Fibroblast of skin of scalp (primary cell): ENCODE measurements around the gene BRPF3.

Experiments
- DNase-seq: peaks from one replicate; pipeline ENCODE4 v3.0.0-alpha.2; 2013

BRPF3 gene

GRCh38 chr6:36269834-36270705, 73.5 kb downstream of the BRPF3 start, which contains the start of gene PNPLA1:
Gene PNPLA1 (plus strand): TSS chr6:36270060. CDS start chr6:36270460, 400 bp downstream.
- DNase-seq, result no peak

- no peak for DNase-seq
These were observed 75.7 kb downstream of the BRPF3 start for GRCh38 chr6:36272234-36272633.

GRCh38 chr6:36273067-36273466, 76.5 kb downstream of the BRPF3 start:
- DNase-seq, result no peak

GRCh38 chr6:36273802-36274514, 77.4 kb downstream of the BRPF3 start:
- no peak for DNase-seq

GRCh38 chr6:36276581-36277536, 80.3 kb downstream of the BRPF3 start:
- DNase-seq, result no peak

- DNase-seq, result no peak
These were observed 81.5 kb downstream of the BRPF3 start for GRCh38 chr6:36277946-36278470.

- no peak for DNase-seq
These were observed 83.9 kb downstream of the BRPF3 start for GRCh38 chr6:36280467-36280866.

- no peak for DNase-seq
These were observed 84.4 kb downstream of the BRPF3 start for GRCh38 chr6:36280983-36281382.
